ENCODE data around the gene MAP3K1.
A peak's percentile ranks its signal among the peaks of the same experiment; 100 is the strongest.
"Not testable (repeated sequence)": the region's sequence is repeated elsewhere in the genome, so short reads cannot be mapped to it uniquely, and the experiment has no call there.

Gene MAP3K1

GRCh38 chr5:56819060-56819881 is 3.9 kb downstream of the MAP3K1 start:
- no peaks in the 10 kb centered on the region for H3K9me3 Mint-ChIP-seq
- H3K4me1 Mint-ChIP-seq: peaks cover 51% of the 10 kb centered on the region
- peak overlapping the region; percentile 72 for H3K4me3 Mint-ChIP-seq
- H3K36me3 Mint-ChIP-seq (ENCODE audit: insufficient read depth): peaks cover 13% of the 10 kb centered on the region
- H3K27ac Mint-ChIP-seq (ENCODE audit: low read depth): peak overlapping the region; percentile 77
- no peaks in the 10 kb centered on the region for H3K27me3 Mint-ChIP-seq
- no peak for DNase-seq (ENCODE audit: low spot score in 2 of 2)
- ATAC-seq (replicated peaks; ENCODE audit: extremely low read depth, poor library complexity, severe bottlenecking): no peak

GRCh38 chr5:56821868-56822267 is 6.5 kb downstream of the MAP3K1 start:
- not testable (repeated sequence) for ATAC-seq (replicated peaks; ENCODE audit: extremely low read depth, poor library complexity, severe bottlenecking); DNase-seq (ENCODE audit: low spot score in 2 of 2); H3K27ac Mint-ChIP-seq (ENCODE audit: low read depth); H3K27me3 Mint-ChIP-seq; H3K36me3 Mint-ChIP-seq (ENCODE audit: insufficient read depth); H3K4me3 Mint-ChIP-seq; H3K9me3 Mint-ChIP-seq
- H3K4me1 Mint-ChIP-seq: peaks cover 71% of the 10 kb centered on the region

- DNase-seq (ENCODE audit: low spot score in 2 of 2) (no peak), ATAC-seq (replicated peaks; ENCODE audit: extremely low read depth, poor library complexity, severe bottlenecking) (no peak)
- H3K4me3 Mint-ChIP-seq: peak overlapping the region; percentile 3
- peak overlapping the region; percentile 58 for H3K27ac Mint-ChIP-seq (ENCODE audit: low read depth)
- peaks cover 10% of the 10 kb centered on the region for H3K36me3 Mint-ChIP-seq (ENCODE audit: insufficient read depth)
- no peaks in the 10 kb centered on the region for H3K27me3 Mint-ChIP-seq
- no peaks in the 10 kb centered on the region for H3K9me3 Mint-ChIP-seq
- peaks cover 69% of the 10 kb centered on the region for H3K4me1 Mint-ChIP-seq
Observed at GRCh38 chr5:56822981-56823380, 7.6 kb downstream of the MAP3K1 start.

- Mint-ChIP-seq H3K9me3 (no peaks in the 10 kb centered on the region), H3K4me3 (peak overlapping the region; percentile 21), H3K27ac (ENCODE audit: low read depth) (no peak overlapping the region), H3K27me3 (no peaks in the 10 kb centered on the region), H3K36me3 (ENCODE audit: insufficient read depth) (peaks cover 10% of the 10 kb centered on the region), H3K4me1 (peaks cover 73% of the 10 kb centered on the region)
- no peak for DNase-seq (ENCODE audit: low spot score in 2 of 2)
- no peak for ATAC-seq (replicated peaks; ENCODE audit: extremely low read depth, poor library complexity, severe bottlenecking)
Observed at GRCh38 chr5:56824019-56824418, 8.7 kb downstream of the MAP3K1 start.

GRCh38 chr5:56825222-56825824 is 10.0 kb downstream of the MAP3K1 start:
- Mint-ChIP-seq H3K4me3 (no peak overlapping the region), H3K36me3 (ENCODE audit: insufficient read depth) (peaks cover 8% of the 10 kb centered on the region), H3K9me3 (no peaks in the 10 kb centered on the region), H3K27me3 (no peaks in the 10 kb centered on the region), H3K4me1 (peaks cover 67% of the 10 kb centered on the region), H3K27ac (ENCODE audit: low read depth) (peak overlapping the region; percentile 45)
- ATAC-seq (replicated peaks; ENCODE audit: extremely low read depth, poor library complexity, severe bottlenecking) (no peak), DNase-seq (ENCODE audit: low spot score in 2 of 2) (no peak)

- Mint-ChIP-seq H3K9me3 (no peaks in the 10 kb centered on the region), H3K4me3 (peak overlapping the region; percentile 36), H3K27ac (ENCODE audit: low read depth) (peak overlapping the region; percentile 45), H3K27me3 (no peaks in the 10 kb centered on the region), H3K4me1 (peaks cover 71% of the 10 kb centered on the region), H3K36me3 (ENCODE audit: insufficient read depth) (peaks cover 4% of the 10 kb centered on the region)
- DNase-seq (ENCODE audit: low spot score in 2 of 2): no peak
- peak; percentile 35 for ATAC-seq (replicated peaks; ENCODE audit: extremely low read depth, poor library complexity, severe bottlenecking)
Observed at GRCh38 chr5:56827049-56827448, 11.7 kb downstream of the MAP3K1 start.

GRCh38 chr5:56827924-56828323 is 12.6 kb downstream of the MAP3K1 start:
- H3K9me3 Mint-ChIP-seq: no peaks in the 10 kb centered on the region
- peaks cover 68% of the 10 kb centered on the region for H3K4me1 Mint-ChIP-seq
- no peak overlapping the region for H3K4me3 Mint-ChIP-seq
- DNase-seq (ENCODE audit: low spot score in 2 of 2) (no peak), ATAC-seq (replicated peaks; ENCODE audit: extremely low read depth, poor library complexity, severe bottlenecking) (no peak)
- H3K27me3 Mint-ChIP-seq: no peaks in the 10 kb centered on the region
- no peak overlapping the region for H3K27ac Mint-ChIP-seq (ENCODE audit: low read depth)
- peaks cover 4% of the 10 kb centered on the region for H3K36me3 Mint-ChIP-seq (ENCODE audit: insufficient read depth)

GRCh38 chr5:56829137-56829908 is 14.0 kb downstream of the MAP3K1 start:
- no peak for ATAC-seq (replicated peaks; ENCODE audit: extremely low read depth, poor library complexity, severe bottlenecking)
- no peaks in the 10 kb centered on the region for H3K27me3 Mint-ChIP-seq
- DNase-seq (ENCODE audit: low spot score in 2 of 2): no peak
- H3K27ac Mint-ChIP-seq (ENCODE audit: low read depth): peak overlapping the region; percentile 61
- H3K4me1 Mint-ChIP-seq: peaks cover 70% of the 10 kb centered on the region
- no peaks in the 10 kb centered on the region for H3K9me3 Mint-ChIP-seq
- peaks cover 4% of the 10 kb centered on the region for H3K36me3 Mint-ChIP-seq (ENCODE audit: insufficient read depth)
- peak overlapping the region; percentile 27 for H3K4me3 Mint-ChIP-seq

GRCh38 chr5:56831773-56832172 is 16.4 kb downstream of the MAP3K1 start:
- H3K9me3 Mint-ChIP-seq: no peaks in the 10 kb centered on the region
- H3K27me3 Mint-ChIP-seq: no peaks in the 10 kb centered on the region
- no peak for ATAC-seq (replicated peaks; ENCODE audit: extremely low read depth, poor library complexity, severe bottlenecking)
- peaks cover 2% of the 10 kb centered on the region for H3K36me3 Mint-ChIP-seq (ENCODE audit: insufficient read depth)
- no peak overlapping the region for H3K4me3 Mint-ChIP-seq
- no peak for DNase-seq (ENCODE audit: low spot score in 2 of 2)
- no peak overlapping the region for H3K27ac Mint-ChIP-seq (ENCODE audit: low read depth)
- H3K4me1 Mint-ChIP-seq: peaks cover 70% of the 10 kb centered on the region

- DNase-seq (ENCODE audit: low spot score in 2 of 2) (no peak), ATAC-seq (replicated peaks; ENCODE audit: extremely low read depth, poor library complexity, severe bottlenecking) (no peak)
- H3K9me3 Mint-ChIP-seq: no peaks in the 10 kb centered on the region
- H3K36me3 Mint-ChIP-seq (ENCODE audit: insufficient read depth): peaks cover 2% of the 10 kb centered on the region
- H3K27me3 Mint-ChIP-seq: no peaks in the 10 kb centered on the region
- peak overlapping the region; percentile 26 for H3K27ac Mint-ChIP-seq (ENCODE audit: low read depth)
- H3K4me1 Mint-ChIP-seq: peaks cover 77% of the 10 kb centered on the region
- H3K4me3 Mint-ChIP-seq: no peak overlapping the region
Observed at GRCh38 chr5:56833325-56833724, 18.0 kb downstream of the MAP3K1 start.

GRCh38 chr5:56837381-56837780 is 22.0 kb downstream of the MAP3K1 start:
- Mint-ChIP-seq H3K27me3 (no peaks in the 10 kb centered on the region), H3K4me3 (no peak overlapping the region), H3K27ac (ENCODE audit: low read depth) (peak overlapping the region; percentile 54), H3K36me3 (ENCODE audit: insufficient read depth) (peaks cover 4% of the 10 kb centered on the region), H3K9me3 (no peaks in the 10 kb centered on the region), H3K4me1 (peaks cover 79% of the 10 kb centered on the region)
- DNase-seq (ENCODE audit: low spot score in 2 of 2): no peak
- ATAC-seq (replicated peaks; ENCODE audit: extremely low read depth, poor library complexity, severe bottlenecking): no peak

GRCh38 chr5:56837956-56838355 is 22.6 kb downstream of the MAP3K1 start:
- Mint-ChIP-seq H3K9me3 (no peaks in the 10 kb centered on the region), H3K4me1 (peaks cover 83% of the 10 kb centered on the region), H3K36me3 (ENCODE audit: insufficient read depth) (peaks cover 4% of the 10 kb centered on the region), H3K27me3 (no peaks in the 10 kb centered on the region), H3K4me3 (no peak overlapping the region), H3K27ac (ENCODE audit: low read depth) (peak overlapping the region; percentile 54)
- no peak for ATAC-seq (replicated peaks; ENCODE audit: extremely low read depth, poor library complexity, severe bottlenecking)
- no peak for DNase-seq (ENCODE audit: low spot score in 2 of 2)
